Smooth muscle cell (in vitro differentiated cells): Measurements from ENCODE around the gene MLLT6. TPM values are rescaled to one million over a fixed set of nuclear protein-coding genes. Genes with fewer than 3 reads are reported as not detected.

Experiments
- DNase-seq: peaks from one replicate; lab custom pipeline; 2025; ENCODE audit not compliant: unreplicated experiment; lab: John Stamatoyannopoulos, UW
- H2AFZ ChIP-seq: fragments of 200-600 bp; sonication (generic); 2 replicates; pipeline ENCODE4 v1.6.0; 2016; ENCODE audit warnings: antibody characterized with exemption, low read depth, mild to moderate bottlenecking
- H3F3A ChIP-seq: fragments of 200-600 bp; sonication (generic); 2 replicates; pipeline ENCODE4 v1.6.0; 2017; ENCODE audit warnings: antibody characterized with exemption, low read depth
- H3K27ac ChIP-seq: fragments of 200-600 bp; sonication (generic); 2 replicates; pipeline ENCODE4 v1.5.1; 2016; ENCODE audit warnings: low read depth, mild to moderate bottlenecking
- H3K27me3 ChIP-seq: fragments of 200-600 bp; sonication (generic); 2 replicates; pipeline ENCODE4 v1.6.1; 2016; ENCODE audit warnings: low read depth, mild to moderate bottlenecking
- H3K36me3 ChIP-seq: fragments of 200-600 bp; sonication (generic); 2 replicates; pipeline ENCODE4 v1.5.1; 2016; ENCODE audit warnings: low read depth
- H3K4me1 ChIP-seq: fragments of 200-600 bp; sonication (generic); 2 replicates; pipeline ENCODE4 v1.5.1; 2016; ENCODE audit warnings: low read depth
- H3K4me2 ChIP-seq: fragments of 200-600 bp; sonication (generic); 2 replicates; pipeline ENCODE4 v1.6.0; 2016; ENCODE audit warnings: mild to moderate bottlenecking
- H3K4me3 ChIP-seq: fragments of 200-600 bp; sonication (generic); 2 replicates; pipeline ENCODE4 v1.5.1; 2016; ENCODE audit warnings: mild to moderate bottlenecking
- H3K79me2 ChIP-seq: fragments of 200-600 bp; sonication (generic); 2 replicates; pipeline ENCODE4 v1.6.0; 2016; ENCODE audit warnings: low read depth, mild to moderate bottlenecking
- H3K9ac ChIP-seq: fragments of 200-600 bp; sonication (generic); 2 replicates; pipeline ENCODE4 v1.6.0; 2016; ENCODE audit warnings: low read depth
- H3K9me3 ChIP-seq: fragments of 200-600 bp; sonication (generic); replicated peaks from 2 replicates; pipeline ENCODE4 v1.5.1; 2016; ENCODE audit warnings: low read depth
- H4K20me1 ChIP-seq: fragments of 200-600 bp; sonication (generic); 2 replicates; pipeline ENCODE4 v1.6.0; 2016; ENCODE audit warnings: low read depth
- CTCF ChIP-seq: fragments of 200-600 bp; sonication (generic); IDR thresholded peaks from 2 replicates; pipeline ENCODE4 v1.5.1; 2017; ENCODE audit warnings: borderline replicate concordance, mild to moderate bottlenecking, antibody characterized with exemption; ENCODE audit not compliant: insufficient read depth, poor library complexity, severe bottlenecking
- WGBS: methylation state at CpG from one replicate; pipeline ENCODE4 v1.1.7; 2016; ENCODE audit warnings: low lambda C conversion rate; 5-methylcytosine and 5-hydroxymethylcytosine counted together
- polyA plus RNA-seq: library from polyadenylated mRNA; unstranded; fragments of >200 nt; fragmentation: Nextera tagmentation; extraction: Ambion mirVana; gene quantifications from 2 replicates; pipeline ENCODE4 v1.2.1, GENCODE V29; 2016
- total RNA-seq: library from RNA; depleted of rRNA; stranded (reverse); fragments of >200 nt; gene quantifications from 2 replicates; pipeline ENCODE4 v1.2.3, GENCODE V29; 2014

MLLT6 gene
- total and polyA plus RNA-seq, 2 experiments from 2014 or later, result 4.6 to 11.2 TPM

GRCh38 chr17:38750044-38750311 is 44.9 kb downstream of the MLLT6 start:
- Histone ChIP-seq H3K9ac (no peak overlapping the region), H3K27ac (no peak overlapping the region)

DNA sequence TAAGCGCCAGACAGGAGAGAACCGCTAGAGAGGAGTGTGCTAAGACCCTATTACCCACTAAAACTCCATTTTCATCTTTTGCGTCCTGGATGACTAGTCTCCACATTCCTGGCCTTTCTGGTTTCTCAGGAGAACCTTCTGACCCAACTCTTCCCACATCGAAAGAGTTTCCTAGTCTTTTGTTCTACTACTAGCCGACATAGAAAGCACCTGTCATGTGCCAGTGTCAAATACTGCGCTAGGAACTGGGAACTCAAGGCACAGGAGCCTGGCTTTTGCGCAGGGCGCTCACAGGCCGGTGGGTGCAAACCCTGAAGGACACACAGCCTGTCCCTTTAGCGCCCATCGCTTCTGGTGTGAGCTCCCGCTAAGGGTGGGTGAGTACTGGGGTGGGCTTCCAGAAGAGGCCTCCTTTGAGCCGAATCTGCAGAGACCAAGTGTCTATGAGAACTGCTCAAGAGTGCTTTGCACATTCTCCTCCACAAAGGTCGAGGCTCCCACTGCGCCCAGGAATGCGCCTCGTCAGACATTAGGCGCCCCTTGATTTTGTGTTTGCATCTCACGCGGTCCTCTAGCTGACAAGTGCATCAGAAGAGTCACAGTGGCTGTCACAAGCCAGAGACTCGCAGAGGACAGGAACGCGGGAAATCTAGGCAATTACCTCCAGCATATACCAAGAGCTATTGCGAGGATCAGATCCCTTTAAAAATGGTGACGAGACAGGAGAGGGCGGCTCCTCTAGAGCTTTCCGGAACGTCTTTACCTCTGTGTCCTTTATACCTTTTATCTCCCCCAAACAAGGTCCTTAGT is 45.4 kb downstream of the MLLT6 start:
- Histone ChIP-seq H4K20me1 (peaks cover 18% of the 10 kb centered on the region), H3K9ac (no peak overlapping the region), H3K9me3 (no peaks in the 10 kb centered on the region), H3K36me3 (no peaks in the 10 kb centered on the region), H3K4me1 (peaks cover 33% of the 10 kb centered on the region), H3K27me3 (peaks cover 6% of the 10 kb centered on the region), H3K4me2 (peak overlapping the region; percentile 98), H3K27ac (no peak overlapping the region), H3K4me3 (peak overlapping the region; percentile 72), H2AFZ (peak overlapping the region; percentile 64), H3K79me2 (peaks cover 46% of the 10 kb centered on the region), H3F3A (peaks cover 11% of the 10 kb centered on the region)
- WGBS, result 11% methylated on average over 28 of the region's 28 CpGs
- DNase-seq, result no peak
- no peak for TF ChIP-seq CTCF

More at GRCh38 chr17:38750044-38750311, 44.9 kb downstream of the MLLT6 start:
- TF ChIP-seq CTCF, result no peak
- 4% methylated on average over 11 of the region's 12 CpGs for WGBS
- Histone ChIP-seq H3K27me3 (peaks cover 6% of the 10 kb centered on the region), H3K9me3 (no peaks in the 10 kb centered on the region), H3K79me2 (peaks cover 51% of the 10 kb centered on the region), H3K4me3 (peak overlapping the region; percentile 72), H4K20me1 (peaks cover 24% of the 10 kb centered on the region), H3F3A (peaks cover 11% of the 10 kb centered on the region), H3K36me3 (no peaks in the 10 kb centered on the region), H2AFZ (peak overlapping the region; percentile 16), H3K4me2 (peak overlapping the region; percentile 98), H3K4me1 (peaks cover 33% of the 10 kb centered on the region)
- no peak for DNase-seq

DNA sequence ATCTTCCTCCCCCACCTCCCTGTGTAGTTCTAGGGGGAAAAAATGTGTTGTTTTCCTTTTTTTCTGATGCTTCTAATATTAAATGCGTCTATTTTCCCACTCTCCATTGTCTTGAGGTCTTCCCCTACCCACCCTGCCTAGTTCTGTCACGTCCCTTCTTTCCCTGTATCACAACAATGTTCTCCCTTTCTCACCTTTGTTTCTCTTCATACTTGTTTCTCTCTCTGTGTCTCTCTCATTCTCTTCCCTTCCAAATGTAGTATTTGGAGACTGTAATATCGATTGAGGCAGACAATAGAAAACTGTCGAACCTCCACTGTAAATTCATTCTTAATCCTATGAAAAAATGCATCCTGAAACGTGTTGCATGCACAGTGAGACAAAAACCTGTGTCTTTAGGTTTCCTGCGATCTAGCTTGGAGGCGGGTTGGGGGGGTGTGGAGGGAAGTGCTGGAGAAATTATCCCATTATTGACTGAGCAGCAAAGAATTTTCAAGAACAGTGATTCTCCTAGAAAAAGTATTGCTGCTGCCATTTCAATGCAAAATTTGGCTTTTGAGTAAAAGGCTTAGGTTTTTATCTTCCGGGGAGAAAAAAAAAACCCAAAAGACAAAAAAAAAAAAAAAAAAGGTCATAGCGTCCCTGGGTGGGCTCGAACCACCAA is 46.2 kb downstream of the MLLT6 start:
- Histone ChIP-seq H3K27ac (no peak overlapping the region), H4K20me1 (peaks cover 11% of the 10 kb centered on the region), H3K36me3 (no peaks in the 10 kb centered on the region), H3K4me3 (peak overlapping the region; percentile 72), H3K79me2 (peaks cover 38% of the 10 kb centered on the region), H3K4me1 (peaks cover 27% of the 10 kb centered on the region), H3K4me2 (peak overlapping the region; percentile 98), H2AFZ (peak overlapping the region; percentile 64), H3K27me3 (peaks cover 6% of the 10 kb centered on the region), H3K9ac (no peak overlapping the region), H3K9me3 (no peaks in the 10 kb centered on the region), H3F3A (peaks cover 11% of the 10 kb centered on the region)
- no peak for DNase-seq
- 3% methylated on average over 10 of the region's 10 CpGs for WGBS
- TF ChIP-seq CTCF, result no peak
